ENCODE measurements around the gene ARID4A. TPM values are rescaled to one million over a fixed set of nuclear protein-coding genes. Genes with fewer than 3 reads are reported as not detected.

Gene ARID4A
- total and polyA plus RNA-seq, 2 of the 13 experiments (the other 11 are each of a cell fraction or from before 2014, with no cell fraction given) = 7.2 to 9.7 TPM

- no peak for TF ChIP-seq TSC22D2 (CRISPR knock-in tag; IDR thresholded peaks at IDR 0.05; ENCODE audit: borderline replicate concordance)
- TF ChIP-seq EEA1 (CRISPR knock-in tag; IDR thresholded peaks at IDR 0.05; ENCODE audit: borderline replicate concordance) = no peak
- peak; percentile 74 for TF ChIP-seq PHF21A (CRISPR knock-in tag; IDR thresholded peaks at IDR 0.05)
- TF ChIP-seq FOSL1 (CRISPR knock-in tag; IDR thresholded peaks at IDR 0.05; ENCODE audit: borderline replicate concordance) = no peak
- TF ChIP-seq ZUFSP (CRISPR knock-in tag; IDR thresholded peaks at IDR 0.05; ENCODE audit: borderline replicate concordance) = no peak
- no peak for TF ChIP-seq ZNF160 (CRISPR knock-in tag; IDR thresholded peaks at IDR 0.05)
- peak; percentile 88 for TF ChIP-seq ISL2 (CRISPR knock-in tag; IDR thresholded peaks at IDR 0.05)
- no peak for TF ChIP-seq ZSCAN31 (CRISPR knock-in tag; IDR thresholded peaks at IDR 0.05; ENCODE audit: low read depth)
- no peak for TF ChIP-seq ZBTB21 (CRISPR knock-in tag; IDR thresholded peaks at IDR 0.05)
- TF ChIP-seq TGIF2 (CRISPR knock-in tag; IDR thresholded peaks at IDR 0.05) = no peak
- no peak for TF ChIP-seq ZNF749 (CRISPR knock-in tag; IDR thresholded peaks at IDR 0.05; ENCODE audit: borderline replicate concordance)
- TF ChIP-seq TEAD3 (CRISPR knock-in tag; optimal IDR thresholded peaks at IDR 0.05; ENCODE audit: borderline replicate concordance) = peak; percentile 95
- peak; percentile 88 for TF ChIP-seq ZBTB34 (CRISPR knock-in tag; IDR thresholded peaks at IDR 0.05)
- peak; percentile 32; the same call in 1 of the 2 replicates for TF ChIP-seq GABPB1 (CRISPR knock-in tag; IDR thresholded peaks at IDR 0.05)
- TF ChIP-seq ZNF550 (CRISPR knock-in tag; IDR thresholded peaks at IDR 0.05; ENCODE audit: borderline replicate concordance) = no peak
- peak; percentile 58; the same call in 1 of the 2 replicates for TF ChIP-seq TFE3 (CRISPR knock-in tag; IDR thresholded peaks at IDR 0.05)
- no peak for TF ChIP-seq ZFAT (CRISPR knock-in tag; conservative IDR thresholded peaks at IDR 0.05)
- TF ChIP-seq MYNN (CRISPR knock-in tag; IDR thresholded peaks at IDR 0.05; ENCODE audit: low read depth) = no peak
- no peak for TF ChIP-seq HNRNPUL1 (IDR thresholded peaks at IDR 0.05; ENCODE audit: low read depth, low read length)
- TF ChIP-seq TAF1 (CRISPR knock-in tag; IDR thresholded peaks at IDR 0.05) = no peak
- TF ChIP-seq HHEX (CRISPR knock-in tag; IDR thresholded peaks at IDR 0.05) = peak; percentile 80
- no peak for TF ChIP-seq CSRNP1 (CRISPR knock-in tag; IDR thresholded peaks at IDR 0.05)
- TF ChIP-seq KLF16 (CRISPR knock-in tag; IDR thresholded peaks at IDR 0.05) = peak in 1 of 2 experiments; percentile 68; a peak in 1 of 4 replicates
- TF ChIP-seq NRL (CRISPR knock-in tag; IDR thresholded peaks at IDR 0.05; ENCODE audit: borderline replicate concordance) = no peak
- peak; percentile 43; the same call in 1 of the 2 replicates for TF ChIP-seq GATAD1 (CRISPR knock-in tag; IDR thresholded peaks at IDR 0.05)
- TF ChIP-seq ZSCAN22 (CRISPR knock-in tag; IDR thresholded peaks at IDR 0.05) = no peak
Observed at GRCh38 chr14:58287607-58288042, 10.7 kb upstream of the ARID4A start (continued).

All from HepG2 (cell line).